Activated naive CD8-positive, alpha-beta T cell treated with anti-CD3 and anti-CD28 coated beads, Interleukin-2, amount 10 ng/mL, durations not matched to agents 7 days and 5 days (primary cell): ENCODE measurements around the gene SLC66A2. TPM values are rescaled to one million over a fixed set of nuclear protein-coding genes. Genes with fewer than 3 reads are reported as not detected.

ENCODE experiments used
- ATAC-seq: fragments of 150-1000 bp; cut with Tn5 transposase; one replicate; pipeline ENCODE4 v1.10.0; 2021; ENCODE audit warnings: low read depth, moderate library complexity
- POLR2A ChIA-PET: fragments of 350-600 bp; sonication (Branson Sonifier 250); formaldehyde crosslinking; loops from one replicate; lab custom pipeline; 2021; ENCODE audit warnings: antibody characterized with exemption; lab: Charles Lee
- DNase-seq: peaks from one replicate; pipeline ENCODE4 v3.0.0; 2021
- H3K27ac Mint-ChIP-seq: one replicate; pipeline ENCODE4 v1.8.0; 2022; ENCODE audit warnings: mild to moderate bottlenecking, mixed read lengths
- H3K27me3 Mint-ChIP-seq: one replicate; pipeline ENCODE4 v1.8.0; 2022; ENCODE audit warnings: mild to moderate bottlenecking, moderate library complexity, mixed read lengths
- H3K36me3 Mint-ChIP-seq: one replicate; pipeline ENCODE4 v1.8.0; 2021; ENCODE audit warnings: mild to moderate bottlenecking, mixed read lengths
- H3K4me1 Mint-ChIP-seq: one replicate; pipeline ENCODE4 v1.8.0; 2021; ENCODE audit warnings: mixed read lengths
- H3K4me3 Mint-ChIP-seq: one replicate; pipeline ENCODE4 v1.8.0; 2022; ENCODE audit warnings: mild to moderate bottlenecking, moderate library complexity, mixed read lengths
- H3K9me3 Mint-ChIP-seq: one replicate; pipeline ENCODE4 v1.8.0; 2021; ENCODE audit warnings: mixed read lengths
- total RNA-seq, 2 experiments: library from RNA; stranded (reverse); gene quantifications; one replicate each; pipeline ENCODE4 v1.2.3, GENCODE V29; 2021

The SLC66A2 gene
- total RNA-seq, 2 experiments from 2014 or later: 29.0 to 29.2 TPM

GRCh38 chr18:79874553-79875530 lies 76.6 kb downstream of the SLC66A2 start:
- Mint-ChIP-seq H3K36me3 (no peaks in the 10 kb centered on the region), H3K27ac (no peak overlapping the region)

GRCh38 chr18:79873449-79874110 lies 77.9 kb downstream of the SLC66A2 start:
- no peaks in the 10 kb centered on the region for H3K9me3 Mint-ChIP-seq
- no peak overlapping the region for H3K27ac Mint-ChIP-seq
- POLR2A ChIA-PET: no interaction called here
- no peaks in the 10 kb centered on the region for H3K27me3 Mint-ChIP-seq
- H3K4me1 Mint-ChIP-seq: no peaks in the 10 kb centered on the region
- DNase-seq (peak; percentile 16), ATAC-seq (no peak)
- H3K36me3 Mint-ChIP-seq: no peaks in the 10 kb centered on the region
- no peak overlapping the region for H3K4me3 Mint-ChIP-seq

More at GRCh38 chr18:79874553-79875530, 76.6 kb downstream of the SLC66A2 start:
- DNase-seq (no peak), ATAC-seq (no peak)
- Mint-ChIP-seq H3K4me1 (no peaks in the 10 kb centered on the region), H3K4me3 (no peak overlapping the region), H3K27me3 (no peaks in the 10 kb centered on the region), H3K9me3 (no peaks in the 10 kb centered on the region)
- POLR2A ChIA-PET: no interaction called here

GRCh38 chr18:79872527-79873444 lies 78.7 kb downstream of the SLC66A2 start:
- Mint-ChIP-seq H3K4me3 (no peak overlapping the region), H3K36me3 (no peaks in the 10 kb centered on the region), H3K4me1 (no peaks in the 10 kb centered on the region), H3K27ac (no peak overlapping the region), H3K27me3 (no peaks in the 10 kb centered on the region), H3K9me3 (no peaks in the 10 kb centered on the region)
- POLR2A ChIA-PET: no interaction called here
- ATAC-seq (no peak), DNase-seq (peak; percentile 9)

GRCh38 chr18:79871481-79872091 lies 79.9 kb downstream of the SLC66A2 start:
- no peaks in the 10 kb centered on the region for H3K36me3 Mint-ChIP-seq
- no peaks in the 10 kb centered on the region for H3K9me3 Mint-ChIP-seq
- DNase-seq: no peak
- no peak overlapping the region for H3K27ac Mint-ChIP-seq
- H3K4me1 Mint-ChIP-seq: no peaks in the 10 kb centered on the region
- no peak overlapping the region for H3K4me3 Mint-ChIP-seq
- ATAC-seq: no peak
- POLR2A ChIA-PET: no interaction called here
- no peaks in the 10 kb centered on the region for H3K27me3 Mint-ChIP-seq

- H3K4me1 Mint-ChIP-seq: no peaks in the 10 kb centered on the region
- DNase-seq (no peak), ATAC-seq (no peak)
- POLR2A ChIA-PET: interaction anchor here (0.5 kb wide), 1 partner anchor 50 kb away, joined by 4 read pairs; no protein-coding TSS in a partner anchor
- H3K27me3 Mint-ChIP-seq: no peaks in the 10 kb centered on the region
- H3K4me3 Mint-ChIP-seq: no peak overlapping the region
- no peak overlapping the region for H3K27ac Mint-ChIP-seq
- H3K9me3 Mint-ChIP-seq: no peaks in the 10 kb centered on the region
- no peaks in the 10 kb centered on the region for H3K36me3 Mint-ChIP-seq
Observed at GRCh38 chr18:79871026-79871390, 80.4 kb downstream of the SLC66A2 start.

GRCh38 chr18:79870301-79871025 lies 81.0 kb downstream of the SLC66A2 start:
- H3K27ac Mint-ChIP-seq: no peak overlapping the region
- DNase-seq: peak; percentile 16
- H3K36me3 Mint-ChIP-seq: no peaks in the 10 kb centered on the region
- no peaks in the 10 kb centered on the region for H3K27me3 Mint-ChIP-seq
- no peak for ATAC-seq
- H3K4me1 Mint-ChIP-seq: no peaks in the 10 kb centered on the region
- H3K9me3 Mint-ChIP-seq: no peaks in the 10 kb centered on the region
- H3K4me3 Mint-ChIP-seq: no peak overlapping the region
- POLR2A ChIA-PET: interaction anchor here (0.5 kb wide), 1 partner anchor 50 kb away, joined by 4 read pairs; no protein-coding TSS in a partner anchor

GRCh38 chr18:79869591-79870300 lies 81.7 kb downstream of the SLC66A2 start:
- no peak overlapping the region for H3K27ac Mint-ChIP-seq
- no peak for ATAC-seq
- POLR2A ChIA-PET: no interaction called here
- no peak for DNase-seq
- H3K27me3 Mint-ChIP-seq: no peaks in the 10 kb centered on the region
- H3K9me3 Mint-ChIP-seq: no peaks in the 10 kb centered on the region
- H3K4me1 Mint-ChIP-seq: no peaks in the 10 kb centered on the region
- no peaks in the 10 kb centered on the region for H3K36me3 Mint-ChIP-seq
- no peak overlapping the region for H3K4me3 Mint-ChIP-seq

GRCh38 chr18:79868811-79869541 lies 82.5 kb downstream of the SLC66A2 start:
- Mint-ChIP-seq H3K9me3 (no peaks in the 10 kb centered on the region), H3K36me3 (no peaks in the 10 kb centered on the region), H3K4me3 (no peak overlapping the region), H3K4me1 (no peaks in the 10 kb centered on the region), H3K27ac (no peak overlapping the region), H3K27me3 (no peaks in the 10 kb centered on the region)
- DNase-seq (no peak), ATAC-seq (no peak)
- POLR2A ChIA-PET: no interaction called here

- POLR2A ChIA-PET: no interaction called here
- ATAC-seq: no peak
- Mint-ChIP-seq H3K4me1 (no peaks in the 10 kb centered on the region), H3K4me3 (no peak overlapping the region), H3K27ac (no peak overlapping the region), H3K27me3 (no peaks in the 10 kb centered on the region), H3K36me3 (no peaks in the 10 kb centered on the region), H3K9me3 (no peaks in the 10 kb centered on the region)
- DNase-seq: no peak
Observed at GRCh38 chr18:79868168-79868784, 83.2 kb downstream of the SLC66A2 start.

GRCh38 chr18:79867666-79868065 lies 83.8 kb downstream of the SLC66A2 start:
- no peak for ATAC-seq
- no peaks in the 10 kb centered on the region for H3K4me1 Mint-ChIP-seq
- no peak for DNase-seq
- POLR2A ChIA-PET: no interaction called here
- no peaks in the 10 kb centered on the region for H3K36me3 Mint-ChIP-seq
- no peak overlapping the region for H3K4me3 Mint-ChIP-seq
- H3K27ac Mint-ChIP-seq: no peak overlapping the region
- H3K27me3 Mint-ChIP-seq: no peaks in the 10 kb centered on the region
- H3K9me3 Mint-ChIP-seq: no peaks in the 10 kb centered on the region
